A549 (cell line): ENCODE measurements around the gene SULF2. TPM values are rescaled to one million over a fixed set of nuclear protein-coding genes. Genes with fewer than 3 reads are reported as not detected.

Source experiments
- ATAC-seq, 2 experiments: fragments of 200-7000 bp in 1 of 2; fragments of >200 bp in 1 of 2; cut with Nextera tagmentation in 1 of 2; cut with Tn5 transposase in 1 of 2; 3 replicates each; pipeline versions ENCODE4 v1.8.0 to v1.9.1; 2018 to 2020; ENCODE audit warnings: mild to moderate bottlenecking in 1 of 2, moderate library complexity in 1 of 2
- CTCF ChIA-PET: fragments of 300-600 bp; sonication (Branson Sonifier 250); formaldehyde crosslinking; extraction: SDS; loops from one replicate; lab custom pipeline; 2021; ENCODE audit warnings: antibody characterized with exemption, inconsistent platforms; lab: Yijun Ruan, JAX
- POLR2A ChIA-PET: fragments of 350-600 bp; formaldehyde crosslinking; extraction: SDS; loops from one replicate; lab custom pipeline; 2021; ENCODE audit warnings: antibody characterized with exemption, inconsistent platforms; lab: Yijun Ruan, JAX
- DNase-seq, 2 experiments: peaks; one replicate each; pipeline versions ENCODE4 v3.0.0 to v3.0.0-alpha.2; 2011 to 2016; ENCODE audit warnings: low read depth in 1 of 2, low spot score in 1 of 2
- FAIRE-seq: peaks from 2 replicates; lab custom pipeline; 2011; peaks lifted over from hg19 to GRCh38; lab: Jason Lieb, UNC
- H3K27ac ChIP-seq, 2 experiments: fragments of >200 bp; sonication (Bioruptor Twin); formaldehyde crosslinking; 3 replicates each; pipeline ENCODE4 v1.5.1; 2016 to 2017
- H3K4me1 ChIP-seq: fragments of >200 bp; sonication (Bioruptor Twin); formaldehyde crosslinking; 3 replicates; pipeline ENCODE4 v1.6.1; 2016
- H3K4me2 ChIP-seq: fragments of >200 bp; sonication (Bioruptor Twin); formaldehyde crosslinking; 3 replicates; pipeline ENCODE4 v1.6.1; 2016
- H3K4me3 ChIP-seq: fragments of >200 bp; sonication (Bioruptor Twin); formaldehyde crosslinking; 3 replicates; pipeline ENCODE4 v1.5.1; 2016
- H3K9me3 ChIP-seq: fragments of >200 bp; sonication (Bioruptor Twin); formaldehyde crosslinking; 3 replicates; pipeline ENCODE4 v1.6.1; 2016
- CHD2 ChIP-seq: fragments of 150-350 bp; IDR thresholded peaks from 2 replicates; pipeline ENCODE4 v1.6.1; 2014; ENCODE audit warnings: low read length; ENCODE audit not compliant: partially characterized antibody
- CHD4 ChIP-seq: fragments of 200-600 bp; sonication (generic); IDR thresholded peaks from 2 replicates; pipeline ENCODE4 v1.6.1; 2016; ENCODE audit warnings: antibody characterized with exemption, mild to moderate bottlenecking, borderline replicate concordance
- EHMT2 ChIP-seq: fragments of 200-600 bp; sonication (generic); IDR thresholded peaks from 2 replicates; pipeline ENCODE4 v1.6.1; 2016; ENCODE audit warnings: antibody characterized with exemption, low read depth, mild to moderate bottlenecking, moderate library complexity
- FOSB ChIP-seq: fragments of 250-450 bp; sonication (Bioruptor Pico); IDR thresholded peaks from 2 replicates; pipeline ENCODE4 v1.5.0; 2020; ENCODE audit warnings: mild to moderate bottlenecking, moderate library complexity
- JUN ChIP-seq, 2 experiments: fragments of >200 bp; sonication (Bioruptor Twin); formaldehyde crosslinking; IDR thresholded peaks; 2 replicates in 1 of 2; 3 replicates in 1 of 2; pipeline ENCODE4 v1.6.1; 2016 to 2017
- MYC ChIP-seq: IDR thresholded peaks from 2 replicates; pipeline ENCODE4 v1.6.1; 2012; ENCODE audit warnings: mild to moderate bottlenecking, inconsistent platforms, low read length, improper control_type of control experiment, borderline replicate concordance
- NFE2L2 ChIP-seq: fragments of 150-350 bp; conservative IDR thresholded peaks from 2 replicates; pipeline ENCODE4 v1.6.1; 2014; ENCODE audit warnings: low read length
- PHF8 ChIP-seq: fragments of 200-600 bp; sonication (generic); IDR thresholded peaks from 2 replicates; pipeline ENCODE4 v1.6.1; 2016; ENCODE audit warnings: low read depth, mild to moderate bottlenecking, antibody characterized with exemption, moderate library complexity, borderline replicate concordance
- POLR2A ChIP-seq: IDR thresholded peaks from 2 replicates; pipeline ENCODE4 v1.6.1; 2012; ENCODE audit warnings: mild to moderate bottlenecking, low read length
- POLR2AphosphoS2 ChIP-seq: conservative IDR thresholded peaks from 2 replicates; pipeline ENCODE4 v1.6.1; 2012; ENCODE audit warnings: low read length, improper control_type of control experiment, inconsistent platforms
- RARB ChIP-seq: fragments of 250-450 bp; sonication (Bioruptor Pico); IDR thresholded peaks from 2 replicates; pipeline ENCODE4 v1.8.0; 2021; ENCODE audit warnings: mild to moderate bottlenecking, moderate library complexity
- ZFP36 ChIP-seq: fragments of 450-650 bp; IDR thresholded peaks from 2 replicates; pipeline ENCODE4 v1.6.1; 2014; ENCODE audit warnings: borderline replicate concordance; ENCODE audit not compliant: partially characterized antibody
- WGBS: methylation state at CpG from one replicate; pipeline ENCODE4 v1.1.6; 2017; ENCODE audit errors: missing lambda C conversion rate; 5-methylcytosine and 5-hydroxymethylcytosine counted together
- polyA plus RNA-seq, 4 experiments: library from polyadenylated mRNA; depleted of rRNA in 3 of 4; stranded (reverse); fragments of >200 nt; fragmentation: RNase III in 1 of 4; extraction: RNeasy Plus Mini Kit Qiagen cat#74134 plus additional on column Dnase treatment in 1 of 4; gene quantifications; 2 replicates in 3 of 4; 3 replicates in 1 of 4; pipeline ENCODE4 v1.2.3, GENCODE V29; 2011 to 2017
- TF ChIP-seq, protein P1 (sequence below): fragments of >200 bp; sonication (Bioruptor Twin); formaldehyde crosslinking; IDR thresholded peaks from 3 replicates; pipeline ENCODE4 v1.6.1; 2016
- TF ChIP-seq, protein P2 (sequence below): fragments of 250-450 bp; sonication (Bioruptor Pico); IDR thresholded peaks from 2 replicates; pipeline ENCODE4 v1.5.0; 2020; ENCODE audit warnings: low read depth, mild to moderate bottlenecking, moderate library complexity
- TF ChIP-seq, protein P3 (sequence below): fragments of 250-450 bp; sonication (Bioruptor Pico); IDR thresholded peaks from 2 replicates; pipeline ENCODE4 v1.5.0; 2021; ENCODE audit warnings: mild to moderate bottlenecking, moderate library complexity, borderline replicate concordance
- TF ChIP-seq, protein P4 (sequence below): IDR thresholded peaks from 2 replicates; pipeline ENCODE4 v1.6.1; 2012
- TF ChIP-seq, protein P5 (sequence below): fragments of >200 bp; sonication (Bioruptor Twin); formaldehyde crosslinking; IDR thresholded peaks from 3 replicates; pipeline ENCODE4 v1.5.1; 2016

The SULF2 gene
- polyA plus RNA-seq, 2 of the 4 experiments (the other 2 are of a cell fraction) = 5.8 to 16.8 TPM

DNA sequence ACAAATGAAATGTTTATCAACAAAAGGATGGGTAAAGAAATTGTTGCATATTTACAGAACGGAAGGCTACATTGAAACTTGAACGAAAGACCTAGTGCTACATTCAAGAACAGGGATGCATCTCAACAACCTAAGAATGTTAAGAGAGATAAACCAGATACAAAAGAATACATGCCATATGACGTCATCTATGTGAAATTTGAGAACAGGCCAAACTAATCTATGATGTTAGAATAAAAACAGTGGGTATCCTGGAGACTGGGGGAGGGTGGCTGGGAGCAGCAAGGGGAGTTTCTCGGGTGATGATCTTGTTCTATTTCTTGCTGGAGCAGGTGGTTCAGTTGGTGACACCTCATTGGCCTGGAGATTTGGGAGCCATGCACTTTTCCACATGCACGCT, 81.5 kb downstream of the SULF2 start:
- ChIA-PET CTCF (interaction anchor here (1.0 to 1.7 kb wide), 5 partner anchors 11 to 34 kb away, joined by 3 to 9 read pairs (median 4); no protein-coding TSS in a partner anchor), POLR2A (no interaction called here)
- no peak overlapping the region for H3K4me3 ChIP-seq
- ATAC-seq (no peak), DNase-seq (no peak), FAIRE-seq (no peak)
- 0 out of 3 replicates have a peak, but pooled peaks cover 6% of the 10 kb centered on the region for H3K4me1 ChIP-seq
- 74% methylated on average over 5 of the region's 5 CpGs for WGBS
- H3K27ac ChIP-seq = no peak overlapping the region
- no peaks in the 10 kb centered on the region for H3K9me3 ChIP-seq
- TF ChIP-seq, protein P1, sequence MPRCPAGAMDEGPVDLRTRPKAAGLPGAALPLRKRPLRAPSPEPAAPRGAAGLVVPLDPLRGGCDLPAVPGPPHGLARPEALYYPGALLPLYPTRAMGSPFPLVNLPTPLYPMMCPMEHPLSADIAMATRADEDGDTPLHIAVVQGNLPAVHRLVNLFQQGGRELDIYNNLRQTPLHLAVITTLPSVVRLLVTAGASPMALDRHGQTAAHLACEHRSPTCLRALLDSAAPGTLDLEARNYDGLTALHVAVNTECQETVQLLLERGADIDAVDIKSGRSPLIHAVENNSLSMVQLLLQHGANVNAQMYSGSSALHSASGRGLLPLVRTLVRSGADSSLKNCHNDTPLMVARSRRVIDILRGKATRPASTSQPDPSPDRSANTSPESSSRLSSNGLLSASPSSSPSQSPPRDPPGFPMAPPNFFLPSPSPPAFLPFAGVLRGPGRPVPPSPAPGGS = no peak
- TF ChIP-seq EHMT2 (no peak), CHD2 (no peak), POLR2AphosphoS2 (no peak), FOSB (CRISPR knock-in tag) (no peak), RARB (CRISPR knock-in tag) (no peak), MYC (no peak), ZFP36 (no peak), NFE2L2 (no peak)
- TF ChIP-seq, protein P2, sequence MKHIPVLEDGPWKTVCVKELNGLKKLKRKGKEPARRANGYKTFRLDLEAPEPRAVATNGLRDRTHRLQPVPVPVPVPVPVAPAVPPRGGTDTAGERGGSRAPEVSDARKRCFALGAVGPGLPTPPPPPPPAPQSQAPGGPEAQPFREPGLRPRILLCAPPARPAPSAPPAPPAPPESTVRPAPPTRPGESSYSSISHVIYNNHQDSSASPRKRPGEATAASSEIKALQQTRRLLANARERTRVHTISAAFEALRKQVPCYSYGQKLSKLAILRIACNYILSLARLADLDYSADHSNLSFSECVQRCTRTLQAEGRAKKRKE (CRISPR knock-in tag) = no peak
- TF ChIP-seq, protein P3, sequence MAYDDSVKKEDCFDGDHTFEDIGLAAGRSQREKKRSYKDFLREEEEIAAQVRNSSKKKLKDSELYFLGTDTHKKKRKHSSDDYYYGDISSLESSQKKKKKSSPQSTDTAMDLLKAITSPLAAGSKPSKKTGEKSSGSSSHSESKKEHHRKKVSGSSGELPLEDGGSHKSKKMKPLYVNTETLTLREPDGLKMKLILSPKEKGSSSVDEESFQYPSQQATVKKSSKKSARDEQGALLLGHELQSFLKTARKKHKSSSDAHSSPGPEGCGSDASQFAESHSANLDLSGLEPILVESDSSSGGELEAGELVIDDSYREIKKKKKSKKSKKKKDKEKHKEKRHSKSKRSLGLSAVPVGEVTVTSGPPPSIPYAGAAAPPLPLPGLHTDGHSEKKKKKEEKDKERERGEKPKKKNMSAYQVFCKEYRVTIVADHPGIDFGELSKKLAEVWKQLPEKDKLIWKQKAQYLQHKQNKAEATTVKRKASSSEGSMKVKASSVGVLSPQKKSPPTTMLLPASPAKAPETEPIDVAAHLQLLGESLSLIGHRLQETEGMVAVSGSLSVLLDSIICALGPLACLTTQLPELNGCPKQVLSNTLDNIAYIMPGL (CRISPR knock-in tag) = no peak
- TF ChIP-seq, protein P4, sequence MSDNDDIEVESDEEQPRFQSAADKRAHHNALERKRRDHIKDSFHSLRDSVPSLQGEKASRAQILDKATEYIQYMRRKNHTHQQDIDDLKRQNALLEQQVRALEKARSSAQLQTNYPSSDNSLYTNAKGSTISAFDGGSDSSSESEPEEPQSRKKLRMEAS = no peak
- H3K4me2 ChIP-seq = no peak overlapping the region

DNA sequence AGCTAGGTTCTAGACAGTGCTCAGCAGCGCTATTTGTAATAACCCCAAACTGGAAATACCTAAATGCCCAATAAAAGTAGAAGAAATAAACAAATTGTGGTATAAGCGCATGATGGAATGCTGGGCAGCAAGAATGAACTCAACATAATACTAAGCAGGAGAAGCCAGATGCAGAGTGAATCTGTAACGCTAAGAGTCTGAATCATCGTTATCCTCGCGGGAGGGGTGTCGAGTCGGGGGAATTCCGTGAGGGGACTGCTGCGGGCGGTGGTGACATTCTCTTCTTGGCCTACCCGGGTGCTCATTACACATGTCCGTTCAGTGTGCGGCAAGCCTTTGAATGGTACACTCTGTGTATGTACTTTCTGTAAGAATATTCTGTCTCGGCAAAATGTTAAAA, 83.7 kb downstream of the SULF2 start:
- FAIRE-seq = no peak
- Histone ChIP-seq H3K9me3 (no peaks in the 10 kb centered on the region), H3K4me1 (0 out of 3 replicates have a peak, but pooled peaks cover 6% of the 10 kb centered on the region), H3K27ac (no peak overlapping the region), H3K4me2 (no peak overlapping the region), H3K4me3 (no peak overlapping the region)
- ChIA-PET POLR2A (no interaction called here), CTCF (interaction anchor here (1.4 kb wide), 1 partner anchor 23 kb away, joined by 3 read pairs; no protein-coding TSS in a partner anchor)
- DNase-seq = no peak
- TF ChIP-seq CHD4 (no peak), POLR2A (no peak), PHF8 (no peak), JUN (IDR thresholded peaks at IDR 0.05) (no peak)
- TF ChIP-seq, protein P1 = no peak
- TF ChIP-seq, protein P5, sequence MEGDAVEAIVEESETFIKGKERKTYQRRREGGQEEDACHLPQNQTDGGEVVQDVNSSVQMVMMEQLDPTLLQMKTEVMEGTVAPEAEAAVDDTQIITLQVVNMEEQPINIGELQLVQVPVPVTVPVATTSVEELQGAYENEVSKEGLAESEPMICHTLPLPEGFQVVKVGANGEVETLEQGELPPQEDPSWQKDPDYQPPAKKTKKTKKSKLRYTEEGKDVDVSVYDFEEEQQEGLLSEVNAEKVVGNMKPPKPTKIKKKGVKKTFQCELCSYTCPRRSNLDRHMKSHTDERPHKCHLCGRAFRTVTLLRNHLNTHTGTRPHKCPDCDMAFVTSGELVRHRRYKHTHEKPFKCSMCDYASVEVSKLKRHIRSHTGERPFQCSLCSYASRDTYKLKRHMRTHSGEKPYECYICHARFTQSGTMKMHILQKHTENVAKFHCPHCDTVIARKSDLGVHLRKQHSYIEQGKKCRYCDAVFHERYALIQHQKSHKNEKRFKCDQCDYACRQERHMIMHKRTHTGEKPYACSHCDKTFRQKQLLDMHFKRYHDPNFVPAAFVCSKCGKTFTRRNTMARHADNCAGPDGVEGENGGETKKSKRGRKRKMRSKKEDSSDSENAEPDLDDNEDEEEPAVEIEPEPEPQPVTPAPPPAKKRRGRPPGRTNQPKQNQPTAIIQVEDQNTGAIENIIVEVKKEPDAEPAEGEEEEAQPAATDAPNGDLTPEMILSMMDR = no peak
- no peak for ATAC-seq
- 72% methylated on average over 15 of the region's 15 CpGs for whole genome bisulfite sequencing
